Left lobe of liver (tissue), 2 donors: Measurements from ENCODE around the gene FOXC1. TPM values are rescaled to one million over a fixed set of nuclear protein-coding genes. Genes with fewer than 3 reads are reported as not detected.
A peak's percentile ranks its signal among the peaks of the same experiment; 100 is the strongest.

Source experiments
- ATAC-seq: fragments of 200-7000 bp; cut with Tn5 transposase; one replicate; pipeline ENCODE4 v1.9.1; 2020; ENCODE audit warnings: mild to moderate bottlenecking, moderate library complexity
- DNase-seq: peaks from one replicate; pipeline ENCODE4 v3.0.0-alpha.2; 2020; ENCODE audit warnings: low spot score
- total RNA-seq: library from RNA; stranded (reverse); gene quantifications from one replicate; pipeline ENCODE4 v1.2.1, GENCODE V29; 2021
- donor health status: DM: no; HTN: no; CAD: no; lungs with moderate emphysema.
- donor health status: DM: no; HTN: yes; CAD: no.

FOXC1 gene
- 0.38 TPM for total RNA-seq

- peak; percentile 86 for ATAC-seq
Measured at GRCh38 chr6:1609648-1610496, at the start of gene FOXC1. TSS of gene FOXC1 (plus strand) at chr6:1609915. CDS start at chr6:1610446, 531 bp downstream.

DNA sequence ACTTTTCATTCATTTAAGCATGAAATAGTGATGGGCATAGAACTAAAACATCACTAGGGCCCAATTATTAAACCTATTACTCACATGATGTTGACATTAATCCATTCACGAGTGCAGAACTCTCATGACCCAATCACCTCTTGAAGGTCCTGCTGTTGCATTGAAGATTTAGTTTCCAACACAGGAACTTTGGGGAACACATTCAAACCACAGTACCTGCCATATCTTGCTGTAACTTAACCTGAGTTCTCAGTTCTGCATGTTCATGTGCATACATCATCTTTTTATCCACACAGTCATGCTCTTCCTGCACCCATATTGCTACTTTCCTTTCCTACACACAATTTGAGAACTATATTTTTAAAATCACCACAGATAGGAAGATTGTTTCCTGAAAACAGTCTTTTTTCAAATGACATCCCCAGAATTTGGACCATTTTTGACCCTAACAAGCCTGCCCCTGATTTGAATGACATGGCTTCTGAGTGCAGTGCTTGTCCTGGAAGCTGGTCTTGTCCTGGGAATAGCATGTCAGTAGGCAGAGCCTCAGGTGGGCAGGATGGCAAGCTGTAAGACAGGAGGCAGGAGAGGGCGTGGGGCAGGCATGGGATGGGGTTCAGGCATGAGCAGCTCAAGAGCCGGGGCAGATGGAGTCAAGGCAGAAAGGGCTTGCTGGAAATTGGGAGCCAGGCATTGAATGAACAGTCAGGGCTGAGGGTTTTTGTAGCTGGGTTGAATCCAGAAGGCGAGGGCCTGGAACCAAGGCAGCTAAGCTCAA, 49.2 kb upstream of the FOXC1 start:
- ATAC-seq (no peak), DNase-seq (no peak)

More at GRCh38 chr6:1609648-1610496, at the start of gene FOXC1:
- peak; percentile 86 for DNase-seq

GRCh38 chr6:1561355-1561754, 48.4 kb upstream of the FOXC1 start:
- no peak for DNase-seq
- no peak for ATAC-seq

DNA sequence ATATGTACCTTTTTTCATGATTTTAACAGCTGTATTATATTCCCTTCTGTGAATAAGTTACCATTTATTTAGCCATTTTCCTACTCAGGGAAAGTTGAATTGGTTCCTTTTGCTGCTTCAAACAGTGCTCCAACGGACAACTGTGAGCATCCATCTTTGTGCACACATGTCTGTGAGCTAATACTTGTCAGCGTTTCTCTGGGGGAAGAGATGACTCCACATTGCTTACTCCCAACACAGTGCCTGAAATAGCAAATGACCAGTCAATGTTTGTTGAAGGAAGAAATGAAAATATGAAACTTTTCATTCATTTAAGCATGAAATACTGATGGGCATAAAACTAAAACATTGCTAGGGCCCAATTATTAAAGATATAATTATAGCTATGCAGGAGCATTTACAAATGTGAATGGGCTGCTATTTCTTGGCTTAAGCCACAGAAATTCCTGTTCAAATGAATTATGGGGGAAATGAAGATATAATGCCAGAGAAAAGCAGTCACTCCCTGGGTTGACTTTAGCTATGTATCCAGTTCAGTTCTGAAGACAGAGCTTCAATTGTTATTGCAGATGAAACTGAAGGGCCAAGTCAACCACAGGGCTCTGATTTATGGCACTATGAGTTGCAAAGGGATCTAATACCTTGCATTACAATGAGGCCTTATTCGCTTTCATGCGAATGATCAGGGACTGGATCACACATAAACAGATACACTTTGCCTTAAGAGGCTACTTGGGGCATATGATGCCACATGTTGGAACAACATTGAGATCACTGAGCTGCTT, 47.4 kb upstream of the FOXC1 start:
- DNase-seq, result no peak
- ATAC-seq, result no peak

GRCh38 chr6:1569377-1569776, 40.3 kb upstream of the FOXC1 start:
- DNase-seq (no peak), ATAC-seq (no peak)

GRCh38 chr6:1570848-1571247, 38.9 kb upstream of the FOXC1 start:
- DNase-seq (no peak), ATAC-seq (no peak)

DNA sequence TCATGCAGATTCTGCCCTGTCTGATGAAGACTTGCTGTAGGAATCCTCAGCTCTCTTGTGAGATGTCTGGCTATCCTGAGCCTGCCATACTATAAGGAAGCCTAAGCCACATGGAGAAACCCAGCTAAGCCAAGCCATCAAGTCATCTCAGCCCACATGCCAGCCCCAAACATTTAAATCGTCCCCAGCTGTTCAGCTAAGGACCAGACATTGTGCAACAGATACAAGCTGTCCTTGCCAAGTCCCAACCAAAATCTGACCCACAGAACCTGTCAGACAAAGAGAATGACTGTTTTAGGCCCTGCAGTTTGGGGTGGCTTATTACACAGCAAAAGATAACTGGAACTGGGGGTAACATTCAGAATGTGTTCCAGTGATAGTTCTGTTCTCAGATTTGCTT, 36.8 kb upstream of the FOXC1 start:
- ATAC-seq (no peak), DNase-seq (no peak)

GRCh38 chr6:1574083-1574761, 35.5 kb upstream of the FOXC1 start:
- no peak for DNase-seq
- no peak for ATAC-seq

DNA sequence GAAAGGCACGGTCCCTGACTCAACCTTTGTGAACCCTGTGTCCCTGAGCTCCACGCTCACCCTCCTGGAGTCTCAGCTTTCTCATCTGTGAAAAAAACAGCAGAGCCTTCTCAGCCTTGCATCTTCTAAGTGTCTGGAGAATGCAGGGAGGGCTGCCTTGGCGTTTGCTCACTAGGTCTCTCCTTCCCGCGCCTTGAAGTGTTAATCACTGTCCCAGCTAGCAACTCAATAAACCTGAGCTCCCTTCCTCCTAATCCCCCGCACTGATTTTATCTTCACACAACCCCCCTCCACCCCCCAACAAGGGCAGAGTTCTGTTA, 34.9 kb upstream of the FOXC1 start:
- ATAC-seq (no peak), DNase-seq (no peak)

DNA sequence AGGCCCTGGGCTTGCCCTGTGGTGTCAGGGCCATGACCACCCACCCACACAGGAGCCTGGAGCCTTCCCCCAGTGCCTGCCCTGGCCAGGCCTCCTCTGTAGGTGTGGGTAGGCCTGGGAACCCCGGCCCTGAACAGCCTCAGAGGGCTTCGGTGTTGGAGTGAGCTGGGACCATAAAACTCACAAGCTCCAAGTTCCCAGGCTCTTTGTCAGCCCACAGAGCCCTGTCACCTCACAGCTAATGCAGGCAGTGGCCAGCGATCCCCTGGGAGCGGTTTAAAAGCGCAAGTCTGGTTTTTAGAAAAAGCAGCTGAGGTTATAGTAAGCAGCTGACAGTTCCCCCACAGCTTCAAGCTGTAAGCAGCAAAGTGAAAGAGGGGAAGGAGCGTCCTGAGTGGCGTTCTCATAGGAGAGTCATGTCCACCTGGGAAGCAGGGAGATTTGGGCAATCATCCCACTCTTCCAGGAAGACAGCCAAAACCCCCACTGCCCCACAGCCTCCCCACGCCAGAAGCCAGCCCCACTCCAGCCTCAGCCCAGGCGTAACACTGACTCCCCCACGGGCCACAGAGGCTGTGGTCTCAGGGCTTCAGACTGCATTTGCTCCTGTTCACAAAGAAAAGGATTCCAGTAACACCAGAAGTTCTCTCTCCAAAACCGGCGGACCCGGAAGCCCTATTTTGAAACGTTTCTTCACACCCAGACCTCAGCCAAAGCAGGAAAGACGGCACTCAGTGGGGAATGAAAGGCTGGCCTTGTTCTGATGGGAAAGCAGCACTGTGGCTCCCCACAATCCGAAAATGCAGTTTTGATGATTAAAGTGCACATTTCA, 34.3 kb upstream of the FOXC1 start:
- ATAC-seq (no peak), DNase-seq (no peak)

- ATAC-seq, result no peak
- DNase-seq, result no peak
Measured at GRCh38 chr6:1576166-1576565, 33.5 kb upstream of the FOXC1 start.

GRCh38 chr6:1576711-1577110, 33.0 kb upstream of the FOXC1 start:
- ATAC-seq, result no peak
- no peak for DNase-seq

DNA sequence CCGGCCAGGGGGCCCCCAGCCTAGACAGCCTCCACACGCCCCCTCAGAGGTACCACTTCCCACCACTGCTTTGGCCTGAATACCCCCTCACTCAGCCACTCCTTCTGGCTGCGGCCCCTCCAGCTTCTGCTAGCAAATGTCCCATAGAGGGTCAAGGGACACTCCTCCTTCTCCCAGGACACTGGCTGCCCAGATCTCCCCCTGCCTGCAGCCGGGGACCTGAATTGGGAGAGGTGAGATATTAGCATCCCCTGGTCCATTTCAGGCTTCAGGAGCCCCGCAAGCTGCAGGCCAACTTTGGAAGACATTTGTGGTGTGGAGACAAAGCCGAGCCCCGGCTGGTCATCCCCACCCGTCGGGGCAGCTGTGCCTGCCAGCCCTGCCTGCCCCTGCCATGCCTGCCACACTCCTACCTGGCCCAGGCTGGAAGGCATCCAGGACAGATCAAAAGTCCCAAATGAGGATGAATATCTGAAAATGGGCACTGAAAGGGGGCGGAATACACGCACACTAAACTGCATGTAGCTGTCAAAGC, 32.5 kb upstream of the FOXC1 start:
- ATAC-seq, result no peak
- no peak for DNase-seq

DNA sequence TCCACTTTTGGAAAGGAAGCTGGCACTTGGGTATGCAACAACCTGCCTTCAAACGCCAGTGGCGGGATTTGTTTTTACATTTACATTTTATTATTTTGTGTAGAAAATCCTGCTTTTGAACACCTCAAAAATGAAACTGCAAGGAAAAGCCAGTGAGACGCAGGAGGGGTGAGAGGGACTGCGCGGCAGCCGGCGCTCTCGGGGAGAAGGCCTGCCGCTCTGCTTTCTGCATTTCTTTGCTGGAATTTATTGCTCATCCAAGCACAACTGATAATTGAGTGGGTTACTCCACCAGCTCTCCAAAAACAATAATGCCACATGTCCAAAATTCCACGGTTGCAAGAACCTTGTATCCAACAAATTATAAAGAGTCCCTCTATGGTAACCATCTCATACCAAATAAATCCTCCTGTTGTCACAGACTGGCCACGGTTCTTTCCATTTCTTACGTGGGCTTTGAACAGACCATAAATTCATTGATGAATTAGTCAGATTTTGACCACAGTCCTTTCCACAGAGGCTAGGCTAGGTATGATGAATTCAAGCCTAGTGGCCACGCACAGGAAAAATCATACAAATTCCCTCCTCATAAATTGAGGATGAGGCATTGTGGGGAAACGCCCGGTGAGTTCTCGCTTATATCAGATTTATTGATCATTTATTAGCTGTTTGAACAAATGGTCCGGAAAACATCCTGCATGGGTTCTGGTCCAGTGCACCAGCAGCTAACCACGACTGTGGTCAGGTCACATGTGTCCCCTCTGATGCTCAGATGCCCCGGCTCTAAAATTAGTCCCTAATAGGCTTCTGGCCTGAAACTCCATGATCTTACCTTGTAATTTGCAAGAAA, 31.6 kb upstream of the FOXC1 start:
- no peak for DNase-seq

DNA sequence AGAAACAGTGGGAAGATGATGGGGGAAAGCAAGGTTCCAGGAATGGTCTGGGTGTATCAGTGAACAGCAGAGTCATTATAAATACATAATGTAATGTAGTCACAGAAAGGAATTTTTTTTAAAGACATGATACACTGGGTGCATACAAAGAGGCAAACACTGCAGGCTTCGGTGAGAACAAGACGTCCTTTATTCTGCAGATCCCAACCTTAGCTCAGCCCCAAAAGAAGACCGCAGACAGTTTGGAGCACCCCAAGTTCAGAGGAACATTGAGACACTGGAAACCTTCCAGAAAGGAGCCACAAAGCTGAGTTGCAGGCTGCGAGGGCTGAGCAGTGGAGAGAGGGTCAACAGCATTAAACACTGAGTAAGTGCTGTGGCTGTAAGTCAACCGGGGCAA, 30.6 kb upstream of the FOXC1 start:
- ATAC-seq, result no peak

More for the DNA sequence above, 31.6 kb upstream of the FOXC1 start:
- ATAC-seq, result no peak

GRCh38 chr6:1580109-1580508, 29.6 kb upstream of the FOXC1 start:
- no peak for DNase-seq
- ATAC-seq, result no peak

More for the DNA sequence above, 30.6 kb upstream of the FOXC1 start:
- DNase-seq, result no peak

DNA sequence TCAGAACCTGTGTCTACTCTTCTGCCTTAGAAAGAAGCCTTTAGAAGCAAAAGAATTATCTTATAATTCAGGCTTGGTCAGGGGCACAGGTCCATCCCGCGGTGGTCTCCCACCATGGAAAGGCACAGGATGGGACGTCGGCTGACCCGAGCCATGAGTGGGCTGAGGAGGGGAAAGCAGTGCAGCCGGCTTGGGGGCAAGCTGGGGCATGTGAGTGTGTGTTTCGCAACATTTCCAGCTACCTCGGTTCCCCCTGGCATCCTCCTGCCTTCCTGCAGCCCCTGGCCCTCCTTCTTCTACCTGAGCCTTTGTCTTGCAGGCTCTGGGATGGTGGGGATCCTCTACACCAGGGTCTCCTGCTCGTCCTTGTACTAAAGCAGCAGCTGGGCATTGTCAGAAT, 29.1 kb upstream of the FOXC1 start:
- DNase-seq, result no peak
- ATAC-seq, result no peak

DNA sequence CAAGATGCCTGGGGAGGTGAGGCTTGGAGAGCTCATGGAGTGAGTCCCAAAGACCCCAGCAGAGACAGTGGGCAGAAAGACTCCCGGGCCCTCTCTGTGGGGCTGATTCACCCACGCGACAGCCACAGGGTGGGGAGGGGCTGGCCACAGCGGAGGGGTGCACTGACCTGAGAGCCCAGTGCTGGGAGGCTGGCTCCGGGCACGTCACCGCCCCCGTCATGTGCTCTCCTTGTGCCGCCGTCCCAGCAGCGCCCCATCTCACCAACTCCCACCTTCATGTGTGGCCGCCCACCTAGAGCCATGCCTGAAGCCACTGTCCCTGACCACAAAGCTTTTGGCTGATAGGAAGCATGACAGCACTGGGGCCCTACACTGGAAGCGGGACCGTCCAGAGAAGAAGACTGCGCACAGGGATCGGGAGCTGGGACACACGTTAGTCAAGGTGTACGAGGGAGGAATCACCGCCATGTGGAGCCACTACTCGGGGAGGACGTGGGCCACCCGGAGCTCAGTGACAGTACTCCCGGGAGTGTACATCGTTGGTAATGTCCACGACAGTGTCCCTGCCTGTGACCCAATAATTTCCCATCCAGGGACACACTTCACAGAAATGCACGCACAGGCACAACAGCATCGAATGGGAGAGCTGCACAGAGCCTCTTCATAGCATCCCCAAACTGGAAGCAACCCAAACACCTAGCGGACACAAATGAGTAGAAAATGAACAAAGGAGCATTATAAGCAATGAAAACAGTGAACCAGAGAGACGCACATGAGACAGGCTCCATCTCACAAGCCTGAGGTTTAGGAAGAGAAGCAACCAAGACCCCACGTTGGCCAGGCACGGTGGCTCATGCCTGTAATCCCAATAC, 28.4 kb upstream of the FOXC1 start:
- ATAC-seq (no peak), DNase-seq (no peak)
